Sigmoid colon (tissue), 4 donors: ENCODE measurements around the gene PRR3.
A peak's percentile ranks its signal among the peaks of the same experiment; 100 is the strongest.

Experiments used
- CTCF ChIP-seq, 4 experiments: fragments of 450-650 bp in 3 of 4; fragments of 200-600 bp in 1 of 4; IDR thresholded peaks; one replicate each; pipeline ENCODE4 v1.5.1; 2016 to 2019; ENCODE audit warnings: antibody characterized with exemption in 4 of 4, mild to moderate bottlenecking in 3 of 4, moderate library complexity in 2 of 4
- POLR2AphosphoS5 ChIP-seq, 4 donors: sonication (generic); formaldehyde crosslinking; IDR thresholded peaks; one replicate each; pipeline ENCODE4 v1.6.1; 2017; ENCODE audit warnings: antibody characterized with exemption in 4 of 4

GRCh38 chr6:30601815-30602641 lies 44.9 kb downstream of the PRR3 start:
- no peak for TF ChIP-seq CTCF (IDR thresholded peaks at IDR 0.05)
- peak in 3 of 4 donors; percentile 21 to 34 (median 29) for TF ChIP-seq POLR2AphosphoS5 (IDR thresholded peaks at IDR 0.05)
